Stimulated activated CD4-positive, alpha-beta T cell treated with anti-CD3 and anti-CD28 coated beads, TNF-alpha, amount 100 ng/mL, for 24 hours (primary cell): ENCODE measurements around the gene TFF3.

Experiments
- DNase-seq, 3 experiments: peaks; one replicate each; pipeline ENCODE4 v3.0.0-alpha.2; 2020; ENCODE audit warnings: low read depth in 3 of 3

The TFF3 gene

DNA sequence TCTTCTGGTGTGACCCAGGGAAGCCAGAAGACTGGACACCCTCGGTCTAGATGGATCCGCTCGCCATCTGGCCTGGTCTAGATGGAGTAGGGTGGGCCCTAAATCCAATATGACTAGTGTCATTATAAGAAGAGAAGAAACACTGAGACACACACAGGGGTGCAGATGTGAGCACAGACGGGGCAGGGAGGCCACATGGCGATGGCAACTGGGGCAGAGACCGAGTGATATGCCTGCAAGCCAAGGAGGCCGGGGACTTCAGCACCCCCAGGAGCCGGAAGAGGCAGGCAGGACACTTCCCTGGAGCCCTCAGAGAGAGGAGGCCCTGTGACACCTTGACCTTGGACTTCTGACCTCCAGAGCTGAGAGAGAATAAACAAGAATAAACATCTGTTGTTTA is 5.6 kb upstream of the TFF3 start:
- DNase-seq: no peak

- no peak for DNase-seq
Observed at GRCh38 chr21:42319851-42320572, 4.8 kb upstream of the TFF3 start.

DNA sequence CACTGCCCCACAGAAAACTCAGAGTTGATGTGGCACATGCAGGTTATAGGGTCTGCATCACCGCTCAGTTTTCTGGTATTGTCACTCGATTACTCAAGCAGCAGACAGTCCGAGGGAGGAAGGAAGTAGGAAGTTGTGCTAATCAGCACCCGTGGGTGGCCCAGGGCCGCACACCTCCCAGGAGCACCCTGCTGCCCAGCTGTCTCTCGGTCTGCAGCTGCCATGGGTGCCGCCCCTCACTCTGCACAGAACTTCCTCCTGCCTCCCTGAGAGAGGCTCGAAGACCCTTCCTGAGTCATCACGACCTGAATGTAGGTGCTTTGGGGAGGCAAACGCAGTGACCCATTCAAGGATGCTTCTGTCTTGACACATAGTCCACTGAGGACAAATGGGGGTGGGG is 4.2 kb upstream of the TFF3 start:
- DNase-seq: no peak

DNA sequence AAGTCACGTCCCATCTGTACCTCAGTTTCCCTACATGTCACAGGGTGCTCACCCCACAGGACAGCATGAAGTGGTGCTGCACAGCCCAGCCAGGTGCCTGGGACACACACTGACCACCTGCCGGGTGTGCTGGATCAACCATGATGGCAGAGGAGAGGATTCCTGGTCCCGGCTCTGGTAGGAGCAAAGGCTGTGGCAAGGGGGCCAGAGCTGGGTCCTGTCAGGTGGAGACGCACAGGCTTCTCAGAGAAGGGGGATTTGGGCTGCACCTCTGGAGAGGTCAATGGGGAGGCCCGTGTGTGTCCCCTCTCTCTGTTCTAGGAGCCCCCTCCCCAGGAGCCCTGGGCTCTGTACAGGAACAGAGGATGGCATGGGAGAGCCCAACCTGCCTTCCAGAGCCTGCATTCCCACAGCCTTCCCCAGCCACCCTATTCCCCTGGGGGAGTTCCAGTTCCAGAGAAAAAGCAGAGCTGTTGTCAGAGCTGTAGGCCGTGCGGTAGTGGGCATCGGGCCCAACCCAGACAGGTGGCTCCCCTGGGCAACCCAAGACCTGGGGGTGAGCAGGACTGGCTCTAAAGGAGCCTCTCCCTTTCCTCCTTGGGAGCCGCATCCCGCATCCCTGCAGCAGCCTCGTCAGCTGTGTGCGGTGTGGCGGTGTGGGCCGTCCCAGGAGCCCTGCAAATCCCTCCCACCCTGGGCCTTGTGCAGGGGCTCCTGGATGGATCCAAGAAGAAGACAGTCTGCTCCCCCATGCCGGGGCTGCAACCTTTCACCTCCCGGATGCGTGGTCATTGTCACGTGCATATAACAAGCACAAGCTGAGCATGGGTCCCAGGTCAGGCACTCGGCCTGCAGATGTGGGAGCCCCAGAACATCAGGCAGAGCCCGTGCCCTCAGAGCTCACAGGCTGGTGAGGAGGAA is 2.9 kb upstream of the TFF3 start:
- DNase-seq: no peak

DNA sequence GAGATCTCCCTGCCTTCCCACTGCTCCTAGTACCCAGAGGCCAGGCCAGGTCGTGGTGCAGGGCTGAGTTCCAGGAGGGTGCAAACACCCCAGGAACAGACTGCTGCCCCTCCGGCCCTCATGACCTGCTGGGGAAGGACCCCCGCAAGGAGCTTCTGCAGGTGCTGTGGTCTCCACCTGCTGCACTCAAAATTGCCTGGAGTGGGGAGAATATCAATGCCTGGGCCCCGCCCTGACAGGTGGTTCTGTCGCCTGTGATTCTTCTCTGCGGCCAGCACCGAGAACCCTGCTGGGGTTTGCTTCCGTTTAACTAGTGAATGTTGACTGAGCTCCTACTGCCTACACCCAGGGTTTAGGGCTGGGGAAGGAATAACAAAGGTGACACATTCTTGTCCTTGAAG is 2.1 kb upstream of the TFF3 start:
- no peak for DNase-seq

GRCh38 chr21:42316891-42317290 is 1.7 kb upstream of the TFF3 start:
- no peak for DNase-seq

DNA sequence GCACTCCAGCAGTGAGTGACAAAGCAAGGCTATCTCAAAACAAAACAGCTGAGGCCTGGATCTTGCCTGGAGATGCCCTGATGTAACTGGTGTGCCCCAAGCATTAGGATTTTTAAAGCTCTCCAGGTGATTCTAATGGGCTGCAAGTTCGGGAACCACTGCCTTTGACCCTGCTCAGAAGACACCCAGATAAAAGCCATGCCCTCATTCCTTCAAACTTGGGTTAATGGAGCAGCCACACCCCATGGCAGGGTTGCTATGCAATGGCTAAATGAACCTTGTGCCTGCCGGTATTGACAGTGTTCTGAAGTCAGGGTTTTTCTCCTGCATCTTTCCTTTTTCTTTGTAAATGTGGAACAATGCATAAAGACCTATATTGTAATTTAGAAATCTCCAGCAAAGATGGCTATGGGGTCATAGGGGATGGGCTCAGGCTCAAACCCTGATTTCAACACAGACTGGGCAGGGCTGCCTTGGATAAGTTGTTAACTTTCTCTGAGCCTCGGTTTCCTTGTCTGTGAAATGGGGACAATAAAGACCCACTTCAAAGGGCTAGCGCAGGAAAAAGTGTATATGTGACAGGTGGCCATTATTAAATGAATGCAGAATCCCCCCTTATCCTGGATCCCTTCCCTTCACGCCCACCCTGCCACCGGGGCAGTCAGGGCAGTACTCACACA is 453 bp downstream of the TFF3 start:
- no peak for DNase-seq

GRCh38 chr21:42313501-42313969 is 1.7 kb downstream of the TFF3 start:
- no peak for DNase-seq

- no peak for DNase-seq
Observed at GRCh38 chr21:42312626-42313104, 2.5 kb downstream of the TFF3 start.

- DNase-seq: no peak
Observed at GRCh38 chr21:42311816-42312625, 3.2 kb downstream of the TFF3 start.

DNA sequence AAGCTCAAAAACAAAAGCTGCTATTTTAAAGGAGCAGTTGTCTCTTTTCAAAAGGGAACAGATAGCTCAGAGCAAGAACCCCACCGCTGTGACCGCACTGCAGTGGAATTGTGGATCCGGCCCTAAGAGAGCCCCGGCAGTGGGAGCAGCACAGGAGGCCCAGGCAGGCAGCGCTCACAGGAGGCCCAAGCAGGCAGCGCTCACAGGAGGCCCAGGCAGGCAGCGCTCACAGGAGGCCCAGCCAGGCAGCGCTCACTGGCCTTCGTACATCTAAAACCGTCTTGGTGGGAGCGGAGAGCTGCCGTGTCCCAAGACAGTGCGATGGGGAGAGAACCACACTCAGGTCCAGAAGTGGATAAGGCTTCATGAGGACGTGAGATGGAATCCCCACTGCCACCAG is 4.0 kb downstream of the TFF3 start:
- DNase-seq: no peak

GRCh38 chr21:42310411-42311001 is 4.7 kb downstream of the TFF3 start:
- DNase-seq: no peak

DNA sequence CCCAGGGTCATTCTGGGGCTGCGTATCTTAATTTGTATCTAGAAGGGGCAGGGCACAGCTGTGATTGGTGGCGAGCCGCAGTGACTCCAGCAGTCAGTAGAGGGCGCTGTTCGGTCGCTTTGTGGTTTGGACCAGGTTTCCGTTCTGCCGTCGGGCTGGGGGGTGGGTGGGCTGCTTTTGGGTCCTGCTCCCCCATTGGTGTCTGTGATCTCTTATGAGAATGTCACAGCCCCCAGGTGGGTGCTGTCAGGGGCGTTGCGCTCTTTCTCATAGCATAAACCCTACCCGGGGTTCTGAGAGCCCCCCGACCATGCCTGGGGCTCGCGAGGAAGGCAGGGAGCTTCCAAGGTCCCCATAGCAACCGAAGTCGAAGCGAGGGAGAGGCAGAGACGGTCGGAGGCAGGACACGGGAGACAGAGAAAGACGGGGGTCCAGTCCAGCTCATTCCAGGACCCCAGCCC is 5.4 kb downstream of the TFF3 start:
- DNase-seq: peak; percentile 51 to 70 (median 55)

DNA sequence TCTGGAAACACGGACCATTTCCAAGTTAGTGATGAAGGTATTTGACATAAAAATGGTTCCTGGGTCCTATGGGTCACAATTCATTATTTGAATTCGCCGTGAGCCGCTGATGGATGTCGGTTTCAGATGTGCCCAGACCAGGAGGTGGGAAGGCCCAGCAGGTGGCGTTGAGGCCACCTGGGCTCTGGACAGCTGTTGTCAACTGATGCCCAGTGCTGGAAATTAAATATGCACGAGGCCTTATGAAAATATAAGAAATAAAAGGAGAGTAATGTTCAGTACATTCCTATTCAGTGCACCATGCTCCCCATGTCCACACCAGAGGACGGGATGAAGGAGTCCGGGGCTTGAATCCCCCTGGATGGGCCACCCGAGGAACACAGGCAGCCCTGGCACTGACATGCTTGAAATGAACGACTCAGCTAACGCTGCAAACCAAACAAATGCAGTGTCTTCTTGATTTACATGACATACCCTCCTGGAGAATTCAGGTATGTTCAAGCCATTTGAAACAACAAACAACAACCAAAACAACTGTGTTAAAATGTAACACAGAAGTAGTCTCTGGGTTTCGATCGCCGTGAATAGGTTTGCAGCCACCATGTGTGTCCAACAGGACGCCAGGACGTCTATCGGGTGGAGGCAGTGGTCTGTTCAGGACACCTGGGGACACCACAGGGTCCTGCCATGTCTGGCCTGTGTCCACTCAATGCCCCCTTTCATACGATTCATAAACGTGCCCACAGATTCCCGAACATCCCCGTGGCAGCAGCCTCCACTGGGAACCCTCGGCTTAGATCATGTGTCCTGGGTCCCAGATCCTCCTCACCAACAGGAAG is 6.1 kb downstream of the TFF3 start:
- no peak for DNase-seq

DNA sequence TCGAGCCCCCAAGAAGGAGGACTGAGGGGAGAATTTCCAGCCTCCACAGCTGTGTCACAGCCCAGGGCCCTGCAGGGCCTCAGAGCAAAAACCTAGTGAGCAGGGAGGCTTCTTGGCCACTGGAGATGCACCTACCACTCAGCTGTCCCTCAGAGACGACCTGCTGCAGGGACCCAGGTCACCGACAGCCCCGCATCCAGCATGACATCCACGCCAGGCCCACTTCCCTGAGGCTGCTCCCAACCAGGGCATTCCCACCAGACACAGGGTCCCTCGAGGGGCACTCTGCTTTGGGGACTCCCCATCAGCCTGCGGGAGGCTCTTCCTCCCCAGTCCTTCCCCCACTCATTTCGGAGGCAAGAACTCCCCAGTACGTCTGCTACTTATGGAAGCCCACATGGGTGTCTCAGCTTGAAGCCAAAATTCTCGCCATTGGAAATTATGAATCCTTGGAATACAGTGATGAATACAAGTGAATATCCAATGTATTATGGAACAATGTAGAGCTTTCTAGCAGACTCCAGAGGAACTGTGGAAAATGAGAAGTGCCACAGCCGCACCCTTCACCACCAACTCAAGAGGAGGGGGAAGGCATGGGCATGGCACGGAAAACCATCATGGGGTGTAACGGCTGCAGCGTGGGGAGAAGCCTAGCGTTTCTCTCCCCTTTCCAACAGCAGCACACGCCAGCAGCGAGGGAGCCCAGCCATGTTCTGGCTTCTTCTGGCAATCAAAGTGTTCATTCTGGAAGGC is 6.9 kb downstream of the TFF3 start:
- DNase-seq: no peak

GRCh38 chr21:42307106-42307505 is 8.1 kb downstream of the TFF3 start:
- no peak for DNase-seq

GRCh38 chr21:42306366-42307035 is 8.7 kb downstream of the TFF3 start:
- DNase-seq: no peak

- DNase-seq: no peak
Observed at GRCh38 chr21:42305707-42306147, 9.5 kb downstream of the TFF3 start.
